Islet precursor cell (in vitro differentiated cells): ENCODE data around the gene SLC35F3.
"Not testable (repeated sequence)": the region's sequence is repeated elsewhere in the genome, so short reads cannot be mapped to it uniquely, and the experiment has no call there.

Experiments used
- DNase-seq: peaks from one replicate; pipeline ENCODE4 v3.0.0-alpha.2; 2018

Gene SLC35F3

DNA sequence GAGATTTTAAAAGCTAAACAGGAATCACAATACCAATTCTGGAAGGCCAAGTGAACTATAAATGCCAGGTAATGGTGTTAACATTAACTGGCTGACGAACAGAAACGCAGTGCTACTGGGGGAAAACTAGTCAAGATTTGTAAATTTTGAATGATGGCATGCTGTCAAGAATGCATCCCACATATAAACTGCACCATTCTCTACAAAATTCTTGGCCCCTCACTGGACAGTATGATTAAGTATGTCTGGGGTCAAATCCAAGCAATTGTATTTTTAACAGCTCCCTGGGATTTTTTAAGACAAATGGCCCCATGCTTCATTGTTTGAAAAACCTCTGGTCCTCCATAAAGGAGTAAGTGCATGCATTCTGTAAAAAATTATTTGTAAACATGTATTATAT is 395.6 kb downstream of the SLC35F3 start:
- no peak for DNase-seq

DNA sequence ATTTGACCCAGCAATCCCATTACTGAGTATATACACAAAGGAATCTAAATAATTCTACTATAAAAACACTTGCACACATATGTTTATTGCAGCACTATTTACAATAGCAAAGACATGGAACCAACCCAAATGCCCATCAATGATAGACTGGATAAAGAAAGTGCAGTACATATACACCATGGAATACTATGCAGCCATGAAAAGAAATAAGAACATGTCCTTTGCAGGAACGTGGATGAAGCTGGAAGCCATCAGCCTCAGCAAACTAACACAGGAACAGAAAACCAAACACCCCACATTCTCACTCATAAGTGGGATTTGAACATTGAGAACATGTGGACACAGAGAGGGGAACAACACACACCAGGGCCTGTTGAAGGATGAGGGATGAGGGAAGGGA is 397.2 kb downstream of the SLC35F3 start:
- DNase-seq: not testable (repeated sequence)

DNA sequence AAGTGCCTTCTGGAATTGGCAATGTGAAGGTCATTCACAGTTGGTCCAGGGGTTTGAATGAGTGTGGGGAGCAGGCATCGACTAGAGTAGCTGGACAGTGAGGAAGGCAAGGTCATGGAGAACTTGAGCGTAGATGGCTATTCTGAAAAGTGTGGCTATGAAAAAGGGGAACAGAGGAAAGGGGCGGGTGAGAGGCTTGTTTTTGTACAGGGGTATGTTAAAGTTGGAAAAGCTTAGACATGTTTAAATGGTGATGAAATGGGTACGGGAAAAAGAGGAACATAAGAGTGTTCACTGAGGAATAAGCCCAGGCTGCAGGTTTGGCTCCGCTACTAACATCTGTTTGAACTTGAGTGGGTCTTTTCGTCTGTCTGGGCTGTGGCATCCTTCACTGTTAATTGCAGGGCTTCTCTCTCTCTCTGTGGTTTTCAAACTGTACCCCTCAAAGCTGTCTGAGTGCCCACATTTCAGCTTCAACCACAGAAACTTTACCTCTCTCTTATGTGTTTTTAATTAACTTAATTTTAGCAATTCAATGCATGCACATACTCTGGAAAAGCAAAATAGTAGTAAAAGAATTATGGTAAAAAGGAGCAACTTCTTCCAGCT is 398.0 kb downstream of the SLC35F3 start:
- DNase-seq: no peak

- DNase-seq: peak; percentile 26
Observed at GRCh38 chr1:234303231-234303630, 398.8 kb downstream of the SLC35F3 start.

DNA sequence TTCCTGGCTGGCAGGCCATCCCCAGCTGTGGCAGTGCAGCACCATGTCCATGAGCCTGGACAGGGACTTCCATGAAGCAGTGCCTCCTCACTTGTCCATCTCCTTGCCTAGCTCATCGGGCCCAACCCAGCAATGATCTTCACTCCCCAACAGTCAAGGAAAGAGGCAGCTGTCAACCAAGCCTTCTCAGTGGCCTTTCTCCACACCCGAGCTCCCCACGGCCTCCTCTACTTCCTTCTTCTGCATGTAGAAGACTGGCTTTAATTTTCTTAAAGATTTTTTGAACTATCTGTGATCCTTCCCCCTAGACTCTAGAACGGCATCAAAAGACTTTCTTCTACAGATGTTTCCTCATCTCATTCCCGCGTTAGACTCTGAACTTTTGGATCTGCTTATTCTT is 403.2 kb downstream of the SLC35F3 start:
- DNase-seq: no peak

DNA sequence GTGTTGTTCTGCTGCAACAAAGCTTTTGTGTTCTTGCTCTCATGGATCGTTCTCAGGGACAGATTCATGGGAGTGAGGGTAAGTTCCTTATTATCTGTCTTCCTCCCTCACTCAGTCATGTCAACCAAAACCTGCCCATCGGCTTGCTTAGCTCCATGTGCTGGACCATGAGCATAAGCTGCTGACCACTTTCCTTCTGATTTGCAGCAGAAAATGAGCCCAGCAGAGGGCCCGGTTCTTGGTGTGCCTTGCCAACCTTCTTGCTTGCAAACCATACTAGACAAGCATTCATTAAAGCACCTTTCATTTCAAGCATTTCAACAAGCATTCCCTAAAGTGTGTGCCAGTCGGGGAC is 404.7 kb downstream of the SLC35F3 start:
- DNase-seq: no peak

DNA sequence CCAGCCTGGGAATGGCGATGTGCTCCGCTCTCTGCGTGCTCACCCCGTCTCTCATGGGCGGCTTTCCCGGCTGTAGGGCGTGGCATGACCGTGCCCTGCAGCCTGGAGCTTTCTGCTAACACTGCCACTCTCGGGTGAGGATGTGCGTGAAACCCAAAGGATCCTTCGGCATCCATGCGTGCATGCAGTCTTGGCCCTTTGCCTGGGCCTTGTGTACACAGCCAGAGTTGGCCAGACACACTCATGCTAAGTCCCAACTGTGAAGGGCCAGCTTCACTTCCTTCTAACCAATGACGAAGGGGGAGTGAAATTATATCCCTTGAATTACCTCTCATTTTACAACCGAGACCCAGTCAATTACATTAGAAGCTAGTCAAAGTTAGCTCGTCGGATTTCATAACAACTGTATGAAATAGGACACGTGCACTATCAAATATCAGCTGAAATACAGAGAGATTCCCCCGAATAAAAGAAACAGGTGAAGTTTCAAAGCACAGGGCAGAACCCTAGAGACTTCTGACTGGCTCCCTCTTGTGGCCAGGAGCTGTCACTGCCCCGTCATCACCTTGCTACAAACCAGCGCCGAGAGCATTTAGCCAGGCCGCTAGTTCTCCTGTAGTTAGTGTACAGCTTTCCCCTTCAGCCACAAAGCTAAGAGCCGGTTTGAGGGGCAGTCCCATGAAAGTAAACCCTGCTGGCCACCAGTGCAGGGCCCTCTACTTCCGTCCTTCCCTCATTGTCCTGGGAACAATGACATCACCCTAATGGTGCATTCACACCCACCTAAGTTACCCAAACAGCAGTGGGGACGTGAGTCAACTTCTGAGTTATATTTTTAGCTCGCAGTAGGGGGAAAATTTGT is 405.4 kb downstream of the SLC35F3 start:
- DNase-seq: peak; percentile 81

- DNase-seq: no peak
Observed at GRCh38 chr1:234310460-234310817, 406.0 kb downstream of the SLC35F3 start.

GRCh38 chr1:234311414-234311813 is 406.9 kb downstream of the SLC35F3 start:
- DNase-seq: no peak

- DNase-seq: no peak
Observed at GRCh38 chr1:234313171-234313570, 408.7 kb downstream of the SLC35F3 start.

DNA sequence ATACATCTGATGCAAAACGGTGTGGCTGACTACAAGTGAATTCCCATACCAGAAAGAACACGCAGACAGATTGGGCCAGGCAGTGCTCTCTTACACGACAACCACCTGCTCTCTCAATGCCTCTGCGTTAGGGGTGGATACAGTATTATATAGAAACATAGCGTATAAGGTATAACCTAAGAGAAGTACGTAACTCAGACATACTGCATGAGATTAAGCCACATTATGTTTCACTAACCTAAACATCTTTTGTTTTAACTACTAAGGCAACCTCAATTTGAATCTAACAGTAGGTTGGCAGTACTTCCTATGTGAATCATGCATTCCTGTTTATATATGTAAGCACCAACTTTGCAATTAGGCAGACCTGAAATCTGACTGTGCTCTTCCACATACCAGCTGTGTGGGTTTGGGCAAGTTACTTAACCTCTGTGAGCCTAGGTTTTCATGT is 410.6 kb downstream of the SLC35F3 start:
- no peak for DNase-seq

DNA sequence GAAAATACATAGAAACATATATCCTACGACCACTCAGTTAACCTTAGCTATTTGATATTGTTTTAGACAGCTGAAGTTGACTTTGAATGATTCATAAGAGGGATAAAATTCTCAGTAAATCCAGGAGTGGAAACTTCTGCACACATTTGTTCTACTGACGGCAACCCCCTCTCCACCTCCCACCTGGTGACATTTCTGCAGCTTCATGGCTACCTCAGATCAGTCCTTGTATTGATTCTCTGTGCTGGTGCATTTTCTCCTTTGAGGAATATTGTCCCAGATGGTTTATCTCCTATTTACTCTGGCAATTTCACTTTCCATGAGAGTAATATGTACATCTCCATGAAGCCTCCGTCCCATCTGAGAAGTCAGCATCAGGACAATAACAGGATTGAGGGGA is 411.1 kb downstream of the SLC35F3 start:
- no peak for DNase-seq

GRCh38 chr1:234316486-234316885 is 412.0 kb downstream of the SLC35F3 start:
- no peak for DNase-seq

- DNase-seq: no peak
Observed at GRCh38 chr1:234316937-234317336, 412.5 kb downstream of the SLC35F3 start.

- DNase-seq: no peak
Observed at GRCh38 chr1:234320069-234320468, 415.6 kb downstream of the SLC35F3 start.

- DNase-seq: no peak
Observed at GRCh38 chr1:234320549-234320948, 416.1 kb downstream of the SLC35F3 start.

- no peak for DNase-seq
Observed at GRCh38 chr1:234321231-234321630, 416.8 kb downstream of the SLC35F3 start.

GRCh38 chr1:234322097-234322496 is 417.6 kb downstream of the SLC35F3 start:
- no peak for DNase-seq

- peak; percentile 88 for DNase-seq
Observed at GRCh38 chr1:234322979-234323378, 418.5 kb downstream of the SLC35F3 start.

- DNase-seq: no peak
Observed at GRCh38 chr1:234324821-234325220, 420.3 kb downstream of the SLC35F3 start.

- DNase-seq: no peak
Observed at GRCh38 chr1:234325878-234326496, 421.5 kb downstream of the SLC35F3 start.

GRCh38 chr1:234326497-234327366 is 422.3 kb downstream of the SLC35F3 start:
- peak; percentile 83 for DNase-seq

- no peak for DNase-seq
Observed at GRCh38 chr1:234327577-234328164, 423.2 kb downstream of the SLC35F3 start.
